ENCODE results near the gene EPPIN. TPM values are rescaled to one million over a fixed set of nuclear protein-coding genes. Genes with fewer than 3 reads are reported as not detected.
"Not testable (repeated sequence)": the region's sequence is repeated elsewhere in the genome, so short reads cannot be mapped to it uniquely, and the experiment has no call there.

The EPPIN gene
- total RNA-seq (2014; rRNA removed; shearing (Covaris generic)), result not detected in 2 replicates

DNA sequence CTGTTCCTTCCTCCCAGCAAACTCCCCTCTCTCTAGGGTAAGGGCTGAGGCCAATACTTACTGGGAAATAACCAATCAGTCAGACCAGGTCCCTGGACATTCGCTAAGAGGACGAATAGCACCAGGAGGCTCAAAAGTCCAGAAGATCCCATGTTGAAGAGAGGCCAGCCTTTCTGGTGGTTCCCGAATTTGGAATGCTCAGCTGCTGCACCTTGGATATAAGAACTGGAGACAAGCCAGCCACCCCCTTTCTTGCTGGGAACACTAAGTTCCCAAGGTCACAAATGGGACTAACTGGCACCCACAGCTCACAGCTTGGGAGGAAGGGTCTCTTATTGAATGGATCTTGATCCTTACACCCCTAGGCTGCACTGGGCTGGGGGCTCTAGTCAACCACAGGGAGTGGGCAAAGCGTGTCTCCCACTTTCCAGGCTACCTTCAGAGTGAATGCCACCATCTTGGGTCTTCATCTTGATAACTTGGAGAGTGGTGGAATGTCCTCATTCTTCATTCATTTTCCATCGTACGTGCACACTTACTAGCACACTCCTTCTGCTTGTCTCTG is at the start of gene EPPIN:
Gene EPPIN (minus strand): TSS at position 196 of the 565 bp plus-strand sequence. CDS start 44 bp downstream, at position 152.
- DNase-seq (ENCODE audit: low spot score), result no peak

DNA sequence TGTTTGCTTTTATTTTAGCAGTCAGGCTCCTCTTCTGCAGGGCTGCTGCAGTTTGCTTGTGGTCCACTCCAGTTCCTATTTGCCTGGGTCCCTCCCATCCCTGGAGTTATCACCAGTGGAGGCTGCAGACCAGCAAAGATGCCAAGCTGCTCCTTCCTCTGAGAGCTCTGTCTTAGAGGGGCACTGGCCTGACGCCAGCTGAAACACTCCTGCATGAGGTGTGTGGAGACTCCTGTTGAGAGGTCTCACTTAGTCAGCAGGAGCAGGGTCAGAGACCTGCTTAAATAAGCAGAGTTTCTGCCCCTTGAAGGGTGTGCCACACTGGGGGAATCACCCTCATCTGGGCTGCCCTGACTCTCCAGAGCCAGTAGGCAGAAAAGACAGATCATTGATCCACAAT is 48.0 kb upstream of the EPPIN start:
- no peak for DNase-seq (ENCODE audit: low spot score)

DNA sequence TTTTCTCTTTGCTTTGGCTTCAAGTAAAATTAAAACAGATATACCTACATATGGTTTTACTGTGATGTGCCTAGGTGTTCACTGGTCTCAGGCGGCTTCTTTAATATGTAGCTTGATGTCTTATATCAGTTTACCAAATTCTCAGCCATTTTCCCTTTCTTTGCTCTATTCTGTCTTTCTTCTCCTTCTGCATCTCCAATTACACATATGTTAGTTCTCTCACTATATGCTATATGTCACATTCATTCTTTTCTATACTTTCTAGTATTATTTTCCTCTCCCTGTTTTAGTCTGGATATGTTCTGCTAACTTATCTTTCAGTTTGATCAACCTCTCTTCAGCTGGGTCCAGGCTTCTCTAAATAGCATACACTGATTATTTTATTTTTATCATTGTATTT is 46.3 kb upstream of the EPPIN start:
- no peak for DNase-seq (ENCODE audit: low spot score)

DNA sequence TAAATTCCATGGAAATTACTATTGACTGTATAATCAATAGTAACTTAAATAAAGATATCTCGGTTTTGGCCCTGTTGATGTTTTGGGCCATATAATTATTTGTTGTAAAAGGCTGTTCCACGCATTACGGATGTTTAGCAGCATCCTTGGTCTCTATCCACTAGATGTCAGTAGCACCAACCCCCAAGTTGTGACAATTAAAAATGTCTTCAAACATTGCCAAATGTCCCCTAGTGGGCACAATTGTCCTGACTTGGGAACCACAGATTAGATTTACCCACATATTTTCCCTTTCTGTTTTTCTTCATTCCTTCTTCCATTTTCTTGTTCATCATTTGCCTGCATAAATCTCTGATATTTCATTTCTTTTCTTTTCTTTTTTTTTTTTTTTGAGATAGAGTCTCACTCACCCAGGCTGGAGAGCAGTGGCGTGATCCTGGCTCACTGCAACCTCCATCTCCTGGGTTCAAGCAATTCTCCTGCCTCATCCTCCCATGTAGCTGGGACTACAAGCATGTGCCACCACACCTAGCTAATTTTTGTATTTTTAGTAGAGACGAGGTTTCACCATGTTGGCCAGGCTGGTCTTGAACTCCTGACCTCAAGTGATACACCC is 45.5 kb upstream of the EPPIN start:
- peak; percentile 95 for DNase-seq (ENCODE audit: low spot score)

DNA sequence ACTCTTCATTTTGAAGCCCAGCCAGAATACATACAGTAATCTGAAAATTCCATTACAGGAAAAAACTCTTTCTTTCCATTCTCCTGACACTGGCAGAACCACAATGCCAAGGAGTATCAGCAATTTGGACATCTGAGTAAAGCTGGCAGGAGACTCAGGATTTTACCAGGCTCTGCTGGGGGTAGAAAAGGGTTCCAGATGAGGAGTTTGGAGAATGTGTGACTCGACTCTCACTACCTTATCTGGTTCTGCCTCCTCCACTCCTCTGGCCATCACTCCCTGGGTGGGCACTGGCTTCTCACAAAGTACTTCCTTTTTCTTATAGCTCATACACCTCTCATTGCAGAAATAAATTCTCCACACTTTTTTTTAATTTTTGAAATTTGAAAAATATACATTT is 42.5 kb upstream of the EPPIN start:
- no peak for DNase-seq (ENCODE audit: low spot score)

DNA sequence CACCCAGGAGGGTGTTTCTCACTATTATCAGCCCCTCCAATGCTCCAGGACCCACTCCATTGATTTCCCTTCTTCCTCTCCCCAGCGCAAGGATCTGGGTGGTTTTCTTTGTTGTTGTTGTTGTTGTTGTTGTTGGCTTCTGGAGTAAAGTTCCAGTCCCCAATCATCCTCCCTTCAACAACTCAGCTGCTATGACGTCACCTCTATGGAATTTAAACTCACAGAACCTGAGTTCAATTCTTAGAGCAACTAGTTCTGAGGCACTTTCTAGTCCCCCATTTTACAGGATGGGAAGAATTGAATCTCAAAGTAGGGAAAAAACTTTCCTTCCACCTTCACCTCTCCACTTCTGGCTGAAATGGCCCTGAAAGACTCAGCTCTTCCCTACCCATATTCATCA is 41.6 kb upstream of the EPPIN start:
- DNase-seq (ENCODE audit: low spot score), result no peak

DNA sequence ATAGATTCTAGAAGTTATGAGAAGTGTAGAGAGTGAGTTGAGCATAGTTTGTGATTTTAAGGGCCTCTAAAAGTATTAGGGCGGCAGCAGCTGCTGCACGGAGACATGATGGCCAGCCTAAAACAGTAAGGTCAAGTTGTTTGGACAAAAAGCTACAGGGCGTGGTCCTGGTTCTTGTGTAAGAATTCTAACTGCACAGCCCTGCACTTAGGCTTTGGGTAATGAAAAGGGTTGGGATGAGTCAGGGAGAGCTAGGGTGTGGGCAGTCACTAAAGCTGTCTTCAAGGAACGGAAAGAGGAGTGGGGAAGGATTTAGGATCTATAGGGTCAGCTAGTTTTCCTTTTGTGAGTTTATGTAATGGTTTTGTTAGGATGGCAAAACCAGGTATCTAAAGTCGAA is 38.8 kb upstream of the EPPIN start:
- DNase-seq (ENCODE audit: low spot score), result not testable (repeated sequence)

DNA sequence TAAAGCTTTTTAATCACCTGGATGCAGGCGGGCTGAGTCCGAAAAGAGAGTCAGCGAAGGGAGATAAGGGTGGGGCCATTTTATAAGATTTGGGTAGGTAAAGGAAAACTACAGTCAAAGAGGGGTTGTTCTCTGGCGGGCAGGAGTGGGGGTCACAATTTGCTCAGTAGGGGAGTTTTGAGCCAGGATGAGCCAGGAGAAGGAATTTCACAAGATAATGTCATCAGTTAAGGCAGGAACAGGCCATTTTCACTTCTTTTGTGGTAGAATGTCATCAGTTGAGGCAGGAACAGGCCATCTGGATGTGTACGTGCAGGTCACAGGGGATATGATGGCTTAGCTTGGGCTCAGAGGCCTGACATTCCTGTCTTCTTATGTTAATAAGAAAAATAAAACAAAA is 37.1 kb upstream of the EPPIN start:
- not testable (repeated sequence) for DNase-seq (ENCODE audit: low spot score)

DNA sequence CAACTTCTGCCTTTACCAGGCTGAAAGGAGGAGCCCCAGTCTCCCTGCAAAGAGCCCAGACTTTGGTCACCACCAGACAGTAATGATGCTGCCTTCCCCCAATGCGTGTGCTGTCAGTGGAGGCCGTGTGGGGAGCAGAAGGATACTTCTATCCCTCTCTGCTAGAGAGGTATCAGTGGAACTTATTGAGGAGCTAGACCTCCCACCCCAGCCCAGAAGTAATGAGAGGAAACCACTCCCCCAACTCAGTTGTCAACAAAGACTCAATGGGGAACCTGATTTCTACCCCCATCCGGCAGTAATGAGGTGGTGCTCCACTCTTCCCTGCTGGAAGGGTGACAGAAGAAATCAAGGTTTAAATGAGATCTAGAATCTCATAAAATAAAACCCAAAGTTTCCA is 36.3 kb upstream of the EPPIN start:
- no peak for DNase-seq (ENCODE audit: low spot score)

DNA sequence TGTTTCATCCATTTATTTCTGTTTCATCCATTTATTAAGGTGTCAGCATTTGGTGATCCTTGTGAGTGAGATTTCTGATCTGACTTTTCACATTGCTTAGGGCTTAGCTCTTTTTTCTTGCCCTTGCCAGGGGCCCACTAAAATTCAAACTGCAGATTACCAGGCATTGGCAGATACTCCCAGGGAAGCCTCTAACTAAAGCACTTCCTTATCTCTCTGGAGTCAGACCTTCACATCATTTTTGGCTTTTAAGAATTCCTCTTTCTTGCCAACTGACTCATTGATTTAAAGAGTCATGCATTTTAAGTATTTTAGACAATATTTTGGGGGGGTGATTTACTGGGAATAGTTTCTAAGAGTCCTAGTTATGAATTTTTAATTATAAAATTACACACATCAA is 34.5 kb upstream of the EPPIN start:
- no peak for DNase-seq (ENCODE audit: low spot score)

DNA sequence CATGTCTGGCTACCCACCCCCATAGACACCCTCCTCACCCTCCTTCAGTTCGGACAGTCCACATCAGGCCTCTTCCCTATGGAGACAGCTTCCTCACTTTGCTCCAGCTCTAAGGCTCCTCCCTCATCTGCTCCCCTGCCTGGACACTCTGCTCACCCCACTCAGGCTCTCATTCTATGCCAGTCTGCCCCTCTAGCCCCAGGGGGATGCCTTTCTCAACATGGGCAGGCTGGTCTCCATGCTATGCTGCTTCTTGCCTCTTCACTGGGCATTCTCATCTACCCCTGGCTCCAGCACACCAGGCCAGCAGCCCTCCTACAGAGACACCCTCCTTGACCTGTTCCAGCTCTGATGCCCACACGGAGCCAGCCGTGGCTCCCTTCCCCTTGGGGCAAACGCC is 32.0 kb upstream of the EPPIN start, which contains the start of gene WFDC8:
Gene WFDC8 (minus strand): TSS at position 101 of the 400 bp plus-strand sequence. CDS start 37 bp downstream, at position 64.
- DNase-seq (ENCODE audit: low spot score), result no peak

DNA sequence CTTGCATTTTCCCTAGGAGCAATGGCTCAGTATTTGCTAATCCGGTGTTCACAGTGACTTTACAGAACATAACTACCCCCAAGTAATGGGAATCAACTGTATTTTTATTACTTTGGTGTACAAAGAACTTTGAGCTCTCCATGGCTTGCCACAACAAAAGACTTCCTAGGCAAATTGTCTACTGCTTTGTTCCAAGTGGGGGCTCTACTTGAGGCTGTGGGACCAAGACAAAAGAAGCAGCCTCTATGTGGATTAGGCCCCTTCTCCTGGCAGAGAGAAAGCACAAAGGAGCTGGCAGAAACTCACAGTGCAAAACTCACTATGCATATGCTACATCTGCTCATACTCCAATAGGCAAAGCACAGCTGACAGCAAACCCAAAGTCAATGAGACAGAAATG is 31.0 kb upstream of the EPPIN start:
- no peak for DNase-seq (ENCODE audit: low spot score)

DNA sequence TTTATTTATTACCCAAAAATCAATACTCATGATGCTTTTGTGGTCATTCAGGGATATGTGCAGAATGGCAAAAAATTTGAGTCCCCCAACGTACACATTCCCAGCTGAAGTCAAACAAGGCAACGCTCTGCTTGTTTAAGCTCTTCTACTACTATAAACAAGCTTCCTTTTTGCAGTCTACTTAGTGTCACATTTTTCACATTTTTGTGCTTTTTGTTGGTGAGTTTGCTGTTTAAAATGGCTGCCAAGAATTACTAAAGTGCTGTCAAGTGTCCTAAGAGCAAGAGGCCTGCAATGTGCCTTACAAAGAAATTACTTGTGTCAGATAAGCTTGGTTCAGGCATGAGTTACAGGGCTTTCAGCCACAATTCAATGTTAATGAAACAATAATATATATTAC is 29.8 kb upstream of the EPPIN start:
- no peak for DNase-seq (ENCODE audit: low spot score)

DNA sequence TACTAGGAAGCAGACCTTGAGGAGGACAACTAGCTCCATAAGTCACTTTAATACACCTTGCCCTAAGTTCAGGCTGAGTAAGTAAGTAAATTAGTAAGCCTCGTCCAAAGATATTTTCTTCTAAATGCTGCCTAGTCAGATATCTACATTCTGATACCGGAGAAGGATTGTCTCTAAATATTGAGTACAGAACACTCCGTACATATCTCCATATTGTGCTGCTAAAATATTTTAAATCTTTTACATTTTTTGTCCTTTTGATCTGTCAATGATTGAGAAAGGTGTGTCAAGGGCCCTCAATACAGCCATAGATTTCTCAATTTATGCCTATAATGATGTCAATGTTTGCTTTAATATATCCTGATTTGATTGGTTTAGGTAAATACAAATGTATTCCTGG is 28.7 kb upstream of the EPPIN start:
- no peak for DNase-seq (ENCODE audit: low spot score)

DNA sequence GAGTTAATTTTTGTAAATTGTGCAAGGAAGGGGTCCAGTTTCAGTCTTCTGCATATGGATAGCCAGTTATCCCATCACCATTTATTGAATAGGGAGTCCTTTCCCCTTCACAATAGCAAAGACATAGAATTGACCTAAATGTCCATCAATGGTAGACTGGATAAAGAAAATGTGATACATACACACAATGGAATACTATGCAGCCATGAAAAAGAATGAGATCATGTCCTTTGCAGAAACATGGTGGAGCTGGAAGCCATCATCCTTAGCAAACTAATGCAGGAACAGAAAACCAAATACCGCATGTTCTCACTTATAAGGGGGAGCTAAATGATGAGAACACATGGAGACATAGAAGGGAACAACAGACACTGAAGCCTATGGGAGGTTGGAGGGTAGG is 22.4 kb upstream of the EPPIN start:
- not testable (repeated sequence) for DNase-seq (ENCODE audit: low spot score)

DNA sequence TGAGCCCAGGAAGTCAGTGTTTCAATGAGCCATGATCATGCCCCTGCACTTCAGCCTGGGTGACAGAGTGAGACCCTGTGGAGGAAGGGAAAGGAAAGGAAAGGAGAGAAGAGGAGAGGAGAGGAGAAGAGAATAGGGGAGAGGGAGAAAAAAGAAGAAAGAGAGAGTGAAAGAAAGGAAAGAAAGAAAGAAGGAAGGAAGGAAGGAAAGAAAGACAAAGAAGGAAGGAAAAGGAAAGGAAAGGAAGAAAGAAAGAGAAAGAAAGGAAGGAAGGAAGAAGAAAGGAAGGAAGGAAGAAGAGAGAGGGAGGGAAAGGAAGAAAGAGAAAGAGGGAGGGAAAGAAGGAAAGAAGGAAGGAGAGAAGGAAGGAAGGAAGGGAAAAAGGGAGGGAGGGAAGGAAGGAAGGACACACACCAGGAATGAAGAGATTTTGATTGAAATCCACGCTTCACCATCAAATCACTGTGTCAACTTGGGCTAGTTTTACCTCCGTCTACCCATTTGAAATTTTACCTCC is 17.6 kb upstream of the EPPIN start:
- DNase-seq (ENCODE audit: low spot score), result no peak

DNA sequence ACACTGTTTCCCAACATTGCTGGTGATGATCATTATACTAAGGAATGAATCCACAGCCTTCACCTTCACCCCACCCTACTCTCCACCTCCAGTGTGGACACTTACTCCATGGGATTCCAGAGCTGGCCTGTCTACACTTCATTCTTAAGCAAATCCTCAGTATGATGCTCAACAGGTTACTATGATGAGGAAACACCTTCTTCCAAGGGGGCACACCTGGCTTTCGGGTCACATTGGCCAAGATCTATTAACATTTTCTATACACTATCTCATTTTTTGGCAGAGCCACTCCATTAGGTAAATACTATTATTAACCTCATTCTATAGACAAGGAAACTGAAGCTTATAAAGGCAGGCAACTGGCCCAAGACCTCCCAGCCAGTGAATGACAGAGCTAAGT is 8.0 kb upstream of the EPPIN start:
- DNase-seq (ENCODE audit: low spot score), result no peak

DNA sequence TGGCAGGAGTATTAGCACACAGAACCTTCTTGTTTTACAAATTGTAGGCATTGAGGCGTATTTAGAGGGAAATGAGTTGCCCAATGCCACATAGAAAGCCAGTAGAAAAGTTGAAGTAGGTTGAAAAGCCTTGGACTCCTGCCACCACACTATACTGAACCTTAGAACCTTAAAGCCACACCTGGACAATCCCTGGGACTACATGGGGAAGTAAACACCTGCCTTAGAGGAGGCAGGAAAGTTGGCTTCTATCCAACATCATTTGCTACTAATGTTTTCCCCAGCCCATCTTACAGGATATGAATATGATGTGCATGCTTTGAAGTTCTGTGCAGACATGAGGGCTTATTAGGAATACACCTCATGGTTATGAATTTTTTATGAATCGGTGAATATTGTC is 5.3 kb upstream of the EPPIN start:
- DNase-seq (ENCODE audit: low spot score), result peak; percentile 56

DNA sequence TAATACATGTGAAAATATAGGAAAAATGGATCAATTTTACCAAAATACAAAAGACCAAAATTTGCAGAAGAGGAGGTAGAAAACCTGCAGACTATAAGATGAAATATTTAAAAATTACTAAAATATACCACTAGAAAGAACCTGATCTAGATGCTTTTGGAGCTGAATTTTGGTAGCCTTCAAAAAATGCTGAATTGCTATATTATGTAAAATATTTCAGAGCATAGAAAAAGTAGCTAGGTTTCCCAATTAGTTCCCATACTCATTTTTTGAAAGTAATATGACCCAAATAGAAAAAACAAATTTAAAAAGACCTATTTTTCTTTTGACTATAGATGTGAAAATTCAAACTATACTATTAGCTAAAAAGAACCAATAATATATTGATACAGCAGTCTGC is 3.6 kb upstream of the EPPIN start:
- no peak for DNase-seq (ENCODE audit: low spot score)

DNA sequence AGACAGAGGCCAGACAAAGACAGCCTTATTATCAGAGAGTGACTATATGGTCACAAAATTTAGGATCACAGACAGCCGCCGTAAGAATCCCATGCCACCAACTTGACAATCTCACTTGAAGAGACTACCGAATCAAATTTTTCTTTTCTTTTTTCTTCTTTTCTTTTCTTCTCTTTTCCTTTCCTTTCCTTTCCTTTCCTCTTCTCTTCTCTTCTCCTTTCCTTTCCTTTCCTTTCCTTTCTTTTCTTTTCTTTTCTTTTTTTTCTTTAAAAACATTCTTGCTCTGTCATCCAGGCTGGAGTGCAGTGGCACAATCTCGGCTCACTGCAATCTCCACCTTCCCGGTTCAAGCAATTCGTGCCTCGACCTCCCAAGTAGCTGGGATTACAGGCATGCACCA is 1.2 kb upstream of the EPPIN start:
- no peak for DNase-seq (ENCODE audit: low spot score)

DNA sequence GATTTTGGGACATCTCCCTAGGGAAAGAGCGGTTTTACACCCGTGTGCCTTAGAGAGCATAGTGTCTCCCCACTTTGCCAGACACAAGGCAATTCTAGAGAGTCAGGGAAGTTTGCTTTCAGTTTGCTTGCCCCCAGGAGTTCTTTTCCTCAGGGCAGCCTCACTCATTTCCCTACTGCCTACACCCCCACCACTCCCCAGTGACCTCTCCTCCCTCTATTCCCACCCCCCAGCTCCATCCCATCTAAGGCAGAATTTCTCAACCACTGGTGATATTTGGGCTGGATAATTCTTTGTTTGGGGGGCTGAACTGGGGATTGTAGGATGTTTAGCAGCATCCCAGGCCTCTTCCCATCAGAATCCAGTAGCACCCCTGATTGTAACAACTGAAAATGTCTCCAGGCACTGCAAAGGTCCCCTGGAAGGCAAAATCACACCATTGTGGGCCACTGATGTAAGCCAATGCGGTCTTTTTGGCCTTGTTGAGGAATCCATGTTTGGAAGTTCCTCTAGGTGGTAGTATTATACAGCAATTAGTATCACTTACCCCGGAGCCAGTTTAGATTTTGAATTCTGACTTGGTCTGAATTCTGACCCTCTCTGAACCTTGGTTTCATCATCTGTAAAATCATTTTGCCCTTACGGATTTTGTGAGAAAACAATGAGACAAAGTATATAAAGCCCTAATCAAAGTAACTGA is 1.3 kb downstream of the EPPIN start:
- peak; percentile 61 for DNase-seq (ENCODE audit: low spot score)

DNA sequence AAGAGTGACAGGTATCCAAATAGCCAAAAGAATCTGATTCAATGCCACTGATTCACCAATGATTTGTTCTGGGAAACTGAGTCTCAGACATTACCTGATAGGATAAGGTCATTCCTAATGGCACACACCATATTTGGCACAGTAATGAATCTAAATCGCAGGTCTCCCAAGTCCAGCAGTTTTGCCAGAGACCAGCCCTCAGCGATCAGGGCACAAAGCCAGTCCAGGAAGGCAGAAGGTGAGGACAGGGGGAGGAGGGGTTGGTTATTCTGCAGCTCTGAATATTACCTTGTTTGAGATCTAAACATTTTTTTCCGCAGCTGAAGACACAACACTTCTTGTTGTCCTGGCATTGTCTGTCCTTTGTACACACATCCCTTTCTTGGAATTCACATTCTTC is 1.9 kb downstream of the EPPIN start:
- DNase-seq (ENCODE audit: low spot score), result no peak

DNA sequence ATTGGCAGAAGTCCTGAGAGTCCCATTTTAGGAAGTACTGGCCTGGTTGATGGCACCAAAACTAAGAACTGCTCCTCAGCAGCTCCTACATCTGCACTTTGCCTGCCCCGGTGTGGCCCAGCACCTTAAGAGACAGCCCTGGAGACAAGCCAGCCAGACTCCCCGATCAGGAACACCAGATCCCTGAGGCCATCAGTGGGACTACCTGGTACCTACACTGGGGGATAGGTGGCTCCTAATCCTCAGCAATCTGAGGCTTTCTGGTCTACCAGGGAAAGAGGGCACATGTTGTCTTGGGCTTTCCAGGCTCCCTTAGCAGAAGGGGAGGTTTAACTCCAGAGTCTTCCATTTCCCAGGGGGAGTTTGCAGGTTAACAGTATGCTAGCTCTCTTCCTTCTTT is 7.8 kb downstream of the EPPIN start, which contains the start of gene WFDC6:
Gene WFDC6 (minus strand): TSS at position 101 of the 400 bp plus-strand sequence. CDS start 75 bp downstream, at position 26.
- DNase-seq (ENCODE audit: low spot score), result no peak
